Keratinocyte (primary cell): ENCODE measurements around the gene PSTPIP2.

Experiments used
- CTCF ChIP-seq, 3 experiments: IDR thresholded peaks in 1 of 3; conservative IDR thresholded peaks in 1 of 3; optimal IDR thresholded peaks in 1 of 3; 2 replicates in 2 of 3; 3 replicates in 1 of 3; pipeline versions ENCODE3 to v1.5.1; 2011; ENCODE audit warnings: low read length in 3 of 3, mild to moderate bottlenecking in 3 of 3, moderate library complexity in 2 of 3, control low read depth in 1 of 3, inconsistent platforms in 1 of 3; ENCODE audit not compliant: insufficient read depth in 2 of 3; ENCODE audit errors: extremely low read depth in 1 of 3
- EZH2 ChIP-seq: IDR thresholded peaks from one replicate; pipeline ENCODE4 v1.6.1; 2012; ENCODE audit warnings: inconsistent platforms, mild to moderate bottlenecking, low read length, moderate library complexity

DNA sequence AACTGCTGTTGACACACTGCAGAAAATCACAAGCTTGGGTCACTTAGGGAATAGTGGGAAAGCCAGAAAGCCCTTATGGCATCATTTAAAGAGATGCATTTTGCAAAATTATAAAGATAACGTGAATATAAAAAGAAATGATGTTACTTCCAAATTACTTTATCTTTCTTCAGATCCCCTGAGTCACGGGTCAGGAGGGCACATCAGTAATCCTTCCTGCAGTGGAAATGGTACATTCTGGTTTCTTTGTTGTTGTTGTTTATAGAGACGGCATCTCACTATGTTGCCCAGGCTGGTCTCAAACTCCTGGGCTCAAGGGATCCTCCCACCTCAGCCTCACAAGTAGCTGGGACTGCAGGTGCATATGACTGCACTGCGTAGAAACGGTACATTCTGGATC lies 95.1 kb downstream of the PSTPIP2 start:
- TF ChIP-seq CTCF (optimal IDR thresholded peaks at IDR 0.05 in 1 of 3, IDR thresholded peaks at IDR 0.05 in 1 of 3, conservative IDR thresholded peaks at IDR 0.05 in 1 of 3; ENCODE audit: extremely low read depth in 1 of 3, insufficient read depth in 2 of 3, low read length in 3 of 3) (no peak), EZH2 (no peak)
